DND-41 (cell line): Measurements from ENCODE around the gene PDE1A.

ENCODE experiments used
- CTCF ChIP-seq: IDR thresholded peaks from 2 replicates; pipeline ENCODE4 v1.5.1; 2012; ENCODE audit warnings: borderline replicate concordance, low read length, moderate library complexity, mild to moderate bottlenecking; ENCODE audit not compliant: poor library complexity, severe bottlenecking; ENCODE audit errors: extremely low read depth
- EZH2 ChIP-seq: IDR thresholded peaks from 3 replicates; pipeline ENCODE4 v1.6.1; 2012; ENCODE audit warnings: borderline replicate concordance, low read depth, mild to moderate bottlenecking, moderate library complexity, low read length, inconsistent platforms; ENCODE audit not compliant: severe bottlenecking

GRCh38 chr2:182179176-182179575 lies 247.7 kb downstream of the PDE1A start:
- TF ChIP-seq CTCF, result no peak
- no peak for TF ChIP-seq EZH2
